ENCODE results near the gene LEPR. TPM values are rescaled to one million over a fixed set of nuclear protein-coding genes. Genes with fewer than 3 reads are reported as not detected.

The LEPR gene
- total RNA-seq, 1 experiment from 2014 or later = 1.9 TPM

DNA sequence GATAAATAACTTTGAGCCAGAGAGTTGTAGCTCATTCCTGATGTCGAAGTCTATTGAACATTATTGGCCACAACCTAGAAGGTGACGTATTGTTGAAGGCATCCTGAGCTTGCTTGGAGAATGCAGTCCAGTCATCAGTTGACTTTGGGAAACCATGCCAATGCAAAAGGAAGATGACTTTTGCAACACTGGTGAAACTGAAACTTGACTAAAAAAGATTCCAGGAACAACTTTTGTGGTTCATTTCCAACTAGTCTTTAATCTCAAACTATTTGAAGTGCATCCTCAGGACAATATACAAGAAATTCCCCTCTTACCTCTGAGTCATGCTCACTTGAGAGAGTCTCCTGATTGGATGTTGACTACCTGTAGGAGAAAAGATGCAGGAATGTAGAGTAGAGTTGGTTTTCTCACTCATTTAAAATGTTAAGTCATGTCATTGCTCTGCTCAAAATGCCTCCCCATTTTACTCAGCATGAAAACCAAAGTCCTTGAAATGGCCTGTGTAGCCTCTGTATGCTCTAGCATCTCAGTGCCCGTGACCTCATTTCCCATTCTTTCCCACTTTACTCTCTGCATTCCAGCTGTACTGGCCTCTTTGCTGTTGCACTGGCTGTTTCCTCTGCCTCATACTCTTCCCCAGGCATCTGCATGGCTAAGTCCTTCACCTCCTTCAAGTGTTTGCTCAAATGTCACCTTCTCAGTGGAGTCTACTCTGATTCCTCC is 24.4 kb upstream of the LEPR start:
- Mint-ChIP-seq H3K27ac (ENCODE audit: unreplicated experiment) (no peak overlapping the region), H3K4me1 (ENCODE audit: low read depth, unreplicated experiment) (no peaks in the 10 kb centered on the region), H3K27me3 (ENCODE audit: insufficient read depth, unreplicated experiment) (no peaks in the 10 kb centered on the region), H3K9me3 (ENCODE audit: unreplicated experiment) (no peaks in the 10 kb centered on the region), H3K4me3 (ENCODE audit: unreplicated experiment) (no peak overlapping the region), H3K36me3 (ENCODE audit: insufficient read depth, unreplicated experiment) (no peaks in the 10 kb centered on the region)
- intact Hi-C loops (cut with micrococcal nuclease; ENCODE audit: unreplicated experiment) = no loop called here
- CTCF ChIA-PET = no interaction called here
- Histone ChIP-seq H3K27me3 (replicated peaks; ENCODE audit: control insufficient read depth, insufficient read depth, low read length) (no peaks in the 10 kb centered on the region), H3K36me3 (ENCODE audit: control insufficient read depth, insufficient read depth, low read length) (no peaks in the 10 kb centered on the region), H3K4me3 (ENCODE audit: low read depth, low read length) (no peak overlapping the region), H3K4me1 (no peaks in the 10 kb centered on the region), H3K9me3 (no peaks in the 10 kb centered on the region)
- no TSS peak for BruUV-seq (replicated peaks)
- no peak for TF ChIP-seq CTCF (IDR thresholded peaks at IDR 0.05; ENCODE audit: insufficient read depth in 1 of 2, low read depth in 1 of 2, low read length in 1 of 2, severe bottlenecking in 1 of 2, unreplicated experiment in 1 of 2)
- no peak for DNase-seq
- POLR2A ChIA-PET = no interaction called here

DNA sequence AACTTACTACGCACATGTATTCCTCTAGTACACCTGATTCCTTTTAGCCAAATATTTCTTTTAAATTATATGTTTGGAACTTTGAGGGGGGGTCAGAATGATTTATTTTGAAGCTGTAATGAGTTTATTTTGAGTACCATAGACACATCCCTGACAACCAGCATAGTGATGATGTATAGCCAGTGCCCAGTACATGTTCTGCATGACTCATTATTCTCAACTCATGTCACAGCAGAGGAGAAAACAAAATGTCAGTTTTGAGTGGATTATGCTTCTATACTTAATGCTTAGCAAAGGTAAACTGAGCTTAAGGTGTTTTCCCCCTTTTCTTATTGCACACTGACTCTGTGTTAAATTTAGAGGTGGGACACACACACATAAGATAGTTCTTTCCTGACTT is 22.4 kb upstream of the LEPR start:
- Mint-ChIP-seq H3K4me3 (ENCODE audit: unreplicated experiment) (no peak overlapping the region), H3K9me3 (ENCODE audit: unreplicated experiment) (no peaks in the 10 kb centered on the region), H3K4me1 (ENCODE audit: low read depth, unreplicated experiment) (no peaks in the 10 kb centered on the region), H3K27me3 (ENCODE audit: insufficient read depth, unreplicated experiment) (no peaks in the 10 kb centered on the region), H3K27ac (ENCODE audit: unreplicated experiment) (no peak overlapping the region), H3K36me3 (ENCODE audit: insufficient read depth, unreplicated experiment) (no peaks in the 10 kb centered on the region)
- DNase-seq = no peak
- Histone ChIP-seq H3K4me1 (no peaks in the 10 kb centered on the region), H3K4me3 (ENCODE audit: low read depth, low read length) (no peak overlapping the region), H3K36me3 (ENCODE audit: control insufficient read depth, insufficient read depth, low read length) (no peaks in the 10 kb centered on the region), H3K27me3 (replicated peaks; ENCODE audit: control insufficient read depth, insufficient read depth, low read length) (no peaks in the 10 kb centered on the region), H3K9me3 (no peaks in the 10 kb centered on the region)
- intact Hi-C loops (cut with micrococcal nuclease; ENCODE audit: unreplicated experiment) = no loop called here
- no TSS peak for BruUV-seq (replicated peaks)
- no peak for TF ChIP-seq CTCF (IDR thresholded peaks at IDR 0.05; ENCODE audit: insufficient read depth in 1 of 2, low read depth in 1 of 2, low read length in 1 of 2, severe bottlenecking in 1 of 2, unreplicated experiment in 1 of 2)
- ChIA-PET POLR2A (no interaction called here), CTCF (no interaction called here)

- Mint-ChIP-seq H3K27me3 (ENCODE audit: insufficient read depth, unreplicated experiment) (no peaks in the 10 kb centered on the region), H3K4me3 (ENCODE audit: unreplicated experiment) (no peak overlapping the region), H3K27ac (ENCODE audit: unreplicated experiment) (no peak overlapping the region), H3K4me1 (ENCODE audit: low read depth, unreplicated experiment) (no peaks in the 10 kb centered on the region), H3K9me3 (ENCODE audit: unreplicated experiment) (no peaks in the 10 kb centered on the region), H3K36me3 (ENCODE audit: insufficient read depth, unreplicated experiment) (no peaks in the 10 kb centered on the region)
- no peak overlapping the region for H3K4me3 ChIP-seq (ENCODE audit: low read depth, low read length)
- no peaks in the 10 kb centered on the region for H3K36me3 ChIP-seq (ENCODE audit: control insufficient read depth, insufficient read depth, low read length)
- H3K4me1 ChIP-seq = no peaks in the 10 kb centered on the region
- no peak for TF ChIP-seq CTCF (IDR thresholded peaks at IDR 0.05; ENCODE audit: insufficient read depth in 1 of 2, low read depth in 1 of 2, low read length in 1 of 2, severe bottlenecking in 1 of 2, unreplicated experiment in 1 of 2)
- ChIA-PET POLR2A (interaction anchor here (0.6 kb wide), 1 partner anchor 50 kb away, joined by 4 read pairs; no protein-coding TSS in a partner anchor), CTCF (no interaction called here)
- intact Hi-C loops (cut with micrococcal nuclease; ENCODE audit: unreplicated experiment) = no loop called here
- no peak for DNase-seq
- H3K9me3 ChIP-seq = no peaks in the 10 kb centered on the region
- H3K27me3 ChIP-seq (replicated peaks; ENCODE audit: control insufficient read depth, insufficient read depth, low read length) = no peaks in the 10 kb centered on the region
- BruUV-seq (replicated peaks) = no TSS peak
Measured at GRCh38 chr1:65399003-65399402, 21.5 kb upstream of the LEPR start.
